Measurements from ENCODE around the gene CRY2.

DNA sequence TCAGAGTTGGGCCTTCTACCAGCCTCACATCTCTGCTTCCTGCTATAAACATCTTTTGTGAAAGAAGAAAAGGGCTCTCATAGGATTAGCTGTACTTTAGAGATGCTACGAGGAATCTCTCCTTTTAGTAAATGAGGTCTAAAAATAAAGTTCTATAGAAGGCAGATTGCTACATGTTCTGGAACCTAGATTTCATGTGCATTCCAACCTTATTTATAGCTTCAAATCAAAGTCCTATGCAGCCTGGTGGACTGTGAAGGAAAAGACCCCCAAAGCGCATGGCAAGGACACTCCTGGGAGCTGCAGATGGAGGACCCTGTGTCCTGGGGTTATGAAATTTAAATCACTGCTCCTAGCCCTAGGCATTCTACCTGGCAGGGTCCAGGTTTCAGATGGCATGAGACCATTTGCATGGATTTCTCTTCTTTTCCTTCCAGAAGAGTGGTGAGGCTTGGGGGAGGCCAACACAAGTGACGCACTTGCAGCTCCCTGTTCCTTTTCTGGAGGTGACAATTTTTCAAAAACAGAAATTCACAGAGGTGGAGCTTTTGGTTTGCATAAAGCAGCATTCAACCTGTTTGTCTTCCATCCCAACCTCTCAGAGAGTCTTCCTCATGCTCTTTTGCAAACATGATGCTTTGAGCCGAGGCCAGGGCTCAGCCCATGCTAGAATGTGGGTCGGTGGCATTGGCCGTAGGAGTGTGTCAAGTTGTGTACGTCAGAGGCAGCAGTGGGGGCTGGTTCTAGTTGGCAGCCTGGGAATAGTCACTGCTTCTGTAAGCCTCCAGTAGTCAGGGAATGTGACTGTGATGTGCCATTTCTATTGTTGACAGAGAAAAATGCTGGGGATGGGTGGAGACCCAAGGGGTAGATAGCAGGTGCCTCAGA lies 6.3 kb downstream of the CRY2 start:
- TF ChIP-seq CTCF (IDR thresholded peaks at IDR 0.05) (no peak), POLR2A (IDR thresholded peaks at IDR 0.05) (no peak)

Data from esophagus squamous epithelium (tissue), 4 donors.